C4-2B (cell line): ENCODE measurements around the gene GALNT9.
"Not testable (repeated sequence)": the region's sequence is repeated elsewhere in the genome, so short reads cannot be mapped to it uniquely, and the experiment has no call there.

ENCODE experiments used
- H3K27ac ChIP-seq: fragments of 450-650 bp; 2 replicates; pipeline ENCODE4 v1.5.1; 2017
- ZFX ChIP-seq: fragments of 450-650 bp; IDR thresholded peaks from 2 replicates; pipeline ENCODE4 v1.6.1; 2017
- TF ChIP-seq, protein P1 (sequence below): fragments of 450-650 bp; conservative IDR thresholded peaks from 2 replicates; pipeline ENCODE4 v1.5.1; 2017; ENCODE audit warnings: mild to moderate bottlenecking

Gene GALNT9

DNA sequence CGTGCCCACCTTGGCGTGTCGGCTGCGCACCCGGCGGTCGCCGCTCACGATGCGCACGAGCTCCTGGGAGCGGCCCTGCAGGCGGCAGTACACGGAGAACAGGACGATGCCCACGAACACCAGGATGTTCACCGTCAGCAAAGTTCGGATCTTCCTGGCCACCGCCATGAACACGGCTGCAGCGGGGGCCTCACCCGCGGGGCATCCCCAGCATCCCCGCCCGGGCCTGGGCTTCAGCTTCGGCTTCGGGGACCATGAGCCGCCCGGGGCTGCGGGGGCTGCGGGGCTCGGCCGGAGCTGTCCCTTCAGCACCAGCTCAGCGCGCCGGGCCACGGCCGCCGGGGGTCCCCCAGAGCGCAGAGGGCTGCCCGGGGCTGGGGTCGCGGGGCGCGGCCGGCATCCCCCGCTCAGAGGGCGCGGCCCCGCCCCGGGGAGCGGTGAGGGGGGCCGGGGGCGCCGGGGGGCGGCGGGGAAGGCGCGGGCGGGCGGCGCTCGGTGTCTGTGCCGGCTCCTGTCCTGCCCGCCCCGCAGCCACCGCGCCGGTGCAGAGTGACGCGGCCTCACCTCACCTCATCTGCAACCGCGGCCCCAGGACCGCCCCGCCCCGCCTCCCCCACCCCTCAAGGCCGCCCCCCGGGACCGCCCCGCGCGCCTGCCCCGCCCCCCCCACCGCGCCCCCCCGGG is at the start of gene GALNT9:
Gene GALNT9, minus strand, starts transcription at position 554 of the 684 bp plus-strand sequence. Its CDS starts 386 bp downstream, at position 168.
- TF ChIP-seq, protein P1, sequence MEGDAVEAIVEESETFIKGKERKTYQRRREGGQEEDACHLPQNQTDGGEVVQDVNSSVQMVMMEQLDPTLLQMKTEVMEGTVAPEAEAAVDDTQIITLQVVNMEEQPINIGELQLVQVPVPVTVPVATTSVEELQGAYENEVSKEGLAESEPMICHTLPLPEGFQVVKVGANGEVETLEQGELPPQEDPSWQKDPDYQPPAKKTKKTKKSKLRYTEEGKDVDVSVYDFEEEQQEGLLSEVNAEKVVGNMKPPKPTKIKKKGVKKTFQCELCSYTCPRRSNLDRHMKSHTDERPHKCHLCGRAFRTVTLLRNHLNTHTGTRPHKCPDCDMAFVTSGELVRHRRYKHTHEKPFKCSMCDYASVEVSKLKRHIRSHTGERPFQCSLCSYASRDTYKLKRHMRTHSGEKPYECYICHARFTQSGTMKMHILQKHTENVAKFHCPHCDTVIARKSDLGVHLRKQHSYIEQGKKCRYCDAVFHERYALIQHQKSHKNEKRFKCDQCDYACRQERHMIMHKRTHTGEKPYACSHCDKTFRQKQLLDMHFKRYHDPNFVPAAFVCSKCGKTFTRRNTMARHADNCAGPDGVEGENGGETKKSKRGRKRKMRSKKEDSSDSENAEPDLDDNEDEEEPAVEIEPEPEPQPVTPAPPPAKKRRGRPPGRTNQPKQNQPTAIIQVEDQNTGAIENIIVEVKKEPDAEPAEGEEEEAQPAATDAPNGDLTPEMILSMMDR, result no peak
- TF ChIP-seq ZFX, result no peak
- H3K27ac ChIP-seq, result no peak within 1 kb of the TSS

DNA sequence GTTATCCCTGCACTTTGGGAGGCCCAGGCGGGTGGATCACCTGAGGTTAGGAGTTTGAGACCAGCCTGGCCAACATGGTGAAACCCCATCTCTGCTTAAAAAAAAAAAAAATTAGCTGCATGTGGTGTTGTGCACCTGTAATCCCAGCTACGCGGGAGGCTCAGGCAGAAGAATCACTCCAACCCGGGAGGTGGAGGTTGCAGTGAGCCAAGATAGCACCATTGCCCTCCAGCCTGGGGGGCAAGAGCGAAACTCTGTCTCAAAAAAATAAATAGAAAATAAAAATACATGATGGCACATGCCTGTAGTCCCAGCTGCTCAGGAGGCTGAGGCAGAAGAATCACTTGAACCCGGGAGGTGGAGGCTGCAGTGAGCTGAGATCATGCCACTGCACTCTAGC is 49.7 kb upstream of the GALNT9 start:
- H3K27ac ChIP-seq, result not testable (repeated sequence)

DNA sequence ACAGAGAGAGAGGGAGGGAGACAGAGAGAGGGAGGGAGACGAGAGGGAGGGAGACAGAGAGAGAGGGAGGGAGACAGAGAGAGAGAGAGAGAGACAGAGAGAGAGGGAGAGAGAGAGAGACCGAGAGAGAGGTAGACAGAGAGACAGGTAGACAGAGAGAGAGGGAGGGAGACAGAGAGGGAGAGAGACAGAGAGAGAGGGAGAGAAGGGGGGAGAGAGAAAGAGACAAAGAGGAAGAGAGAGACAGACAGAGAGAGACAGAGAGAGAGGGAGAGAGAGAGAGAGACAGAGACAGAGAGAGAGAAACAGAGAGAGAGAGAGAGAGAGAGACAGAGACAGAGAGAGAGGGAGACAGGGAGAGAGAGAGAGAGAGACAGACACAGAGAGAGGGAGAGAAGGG is 47.8 kb upstream of the GALNT9 start:
- no peak overlapping the region for H3K27ac ChIP-seq
- TF ChIP-seq, protein P1, result no peak
- TF ChIP-seq ZFX, result no peak

DNA sequence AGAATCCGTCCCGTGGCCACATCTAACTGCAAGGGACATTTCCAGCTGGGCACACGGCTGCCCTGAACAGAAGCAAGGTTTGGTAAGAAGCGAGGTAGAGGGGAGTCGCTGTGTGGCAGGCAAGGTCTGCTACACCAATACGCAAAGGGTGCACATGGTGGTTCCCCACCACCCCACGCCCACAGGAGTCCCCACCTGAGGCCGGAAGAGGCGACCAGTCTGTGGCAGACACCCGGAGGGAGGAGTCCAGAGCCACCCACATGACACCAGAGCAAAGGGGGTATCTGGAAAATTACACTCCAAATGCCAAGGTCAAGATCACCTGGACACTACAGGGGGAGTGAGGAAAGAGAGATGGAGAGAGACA is 47.1 kb upstream of the GALNT9 start:
- H3K27ac ChIP-seq, result no peak overlapping the region
- TF ChIP-seq, protein P1, result no peak
- TF ChIP-seq ZFX, result no peak

DNA sequence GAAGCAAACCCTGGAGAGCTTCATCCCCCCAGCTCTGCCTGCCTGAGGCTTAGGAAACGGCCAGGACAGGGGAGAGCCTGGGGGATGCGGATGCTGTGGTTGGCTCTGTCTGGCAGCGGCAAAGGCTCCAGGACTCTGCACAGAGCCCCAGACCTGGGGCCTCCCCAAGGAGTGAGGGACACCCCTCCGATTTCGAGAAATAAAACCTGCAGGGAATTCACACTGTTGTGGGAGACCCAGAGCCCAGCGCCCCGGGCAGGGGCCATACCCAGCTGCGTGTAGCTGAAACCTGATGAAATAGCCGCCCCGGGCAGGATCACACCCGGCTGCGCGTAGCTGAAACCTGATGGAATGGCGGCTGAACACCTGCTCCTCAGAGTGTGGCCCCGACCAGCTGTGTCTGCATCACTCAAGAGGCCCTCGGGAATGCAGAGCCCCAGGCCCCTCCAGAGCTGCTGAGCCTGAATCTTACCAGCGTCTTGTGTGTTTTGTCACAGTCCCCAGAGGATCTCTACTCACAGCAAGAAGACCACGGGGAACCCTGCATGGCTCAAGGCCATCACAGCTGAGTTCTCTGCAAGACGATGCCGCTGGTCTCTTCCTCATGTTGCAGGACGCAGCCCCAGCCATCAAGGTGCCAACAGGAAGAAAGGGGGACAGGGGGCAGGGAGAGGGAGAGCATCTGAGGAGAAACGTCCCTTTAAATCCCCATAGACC is 46.5 kb upstream of the GALNT9 start:
- no peak overlapping the region for H3K27ac ChIP-seq

DNA sequence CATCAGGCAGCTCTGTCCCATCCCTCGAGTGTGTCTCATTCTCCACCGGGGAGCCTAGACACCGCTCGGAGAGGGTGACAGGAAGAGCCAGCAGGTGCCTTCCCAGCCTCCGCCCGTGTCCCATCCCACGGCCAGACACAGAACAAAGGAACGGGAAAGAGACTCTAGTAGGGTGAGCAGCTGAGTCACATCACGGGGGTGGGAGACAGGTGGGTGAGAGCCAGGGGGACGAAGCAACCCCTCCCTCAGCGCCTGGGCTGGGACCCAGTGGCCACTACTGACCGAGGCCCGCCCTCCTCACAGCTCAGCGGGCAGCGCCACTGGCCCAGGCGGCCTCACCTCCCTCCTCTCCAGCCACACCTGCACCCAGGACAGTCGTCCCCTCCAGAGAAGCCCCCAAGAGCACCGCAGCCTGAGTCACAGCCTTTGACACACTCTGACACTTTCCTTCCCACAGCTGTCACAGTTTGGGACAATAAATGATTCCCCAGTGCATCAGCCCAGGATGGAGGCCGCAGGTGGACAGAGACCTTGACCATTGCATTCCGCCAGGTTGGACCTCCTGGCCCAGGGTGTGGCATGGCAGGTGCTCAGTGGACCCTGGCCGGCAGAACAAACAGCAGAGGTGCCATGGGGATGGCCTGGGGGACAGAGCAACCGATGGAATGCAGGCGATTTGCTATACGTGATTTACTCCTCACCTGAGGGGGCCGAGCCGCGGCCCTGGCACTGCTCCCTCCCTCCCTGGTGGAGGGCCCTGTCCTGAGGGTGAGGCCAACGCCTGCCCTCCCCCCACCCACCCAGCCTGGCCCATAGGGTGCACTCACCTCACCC is 45.4 kb upstream of the GALNT9 start:
- TF ChIP-seq ZFX, result no peak
- TF ChIP-seq, protein P1, result no peak
- H3K27ac ChIP-seq, result no peak overlapping the region

More for the DNA sequence above, 46.5 kb upstream of the GALNT9 start:
- TF ChIP-seq, protein P1, result no peak
- no peak for TF ChIP-seq ZFX

DNA sequence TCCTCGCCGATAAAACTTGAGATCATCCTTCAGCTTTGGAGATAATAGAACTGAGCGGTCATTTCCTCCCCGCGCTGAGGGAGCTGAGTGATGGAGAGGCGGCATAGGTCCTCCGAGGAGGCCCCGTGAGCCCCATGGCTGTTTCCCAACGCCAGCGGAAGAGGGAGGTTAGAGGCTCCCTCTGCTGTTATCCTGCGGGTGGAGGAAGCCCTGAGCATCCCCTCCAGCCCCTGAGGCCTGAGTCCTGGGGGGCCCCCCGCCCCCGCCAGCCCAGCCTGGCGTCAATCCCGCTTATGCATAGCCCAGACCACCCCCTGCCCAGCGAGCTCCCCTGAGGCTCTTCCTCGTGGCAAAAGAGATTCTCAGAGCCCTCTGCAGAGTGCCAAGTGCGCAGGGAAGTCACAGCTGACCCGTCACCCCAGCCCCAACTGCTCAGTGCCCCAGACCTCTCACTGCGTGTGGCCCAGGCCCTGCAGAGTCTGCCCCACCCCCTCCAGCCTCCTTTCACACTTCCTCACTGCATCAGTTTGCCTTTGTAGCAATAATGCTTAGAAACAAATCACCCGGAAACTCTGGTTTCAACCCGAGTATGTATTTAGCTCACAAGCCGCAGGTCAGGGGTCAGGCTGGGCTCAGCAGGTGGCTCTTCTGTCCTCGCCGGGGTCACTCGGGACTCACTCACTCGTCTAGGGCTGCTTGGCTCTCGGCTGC is 44.7 kb upstream of the GALNT9 start:
- no peak overlapping the region for H3K27ac ChIP-seq
- TF ChIP-seq, protein P1, result no peak
- no peak for TF ChIP-seq ZFX
